GM10266 (cell line): ENCODE data around the gene TAB2.

Source experiments
- DNase-seq: peaks from one replicate; pipeline ENCODE4 v3.0.0; 2012; ENCODE audit errors: extremely low spot score
- TF ChIP-seq, protein P1 (sequence below): IDR thresholded peaks from 2 replicates; pipeline ENCODE4 v1.5.1; 2012; ENCODE audit warnings: mild to moderate bottlenecking, low read depth; ENCODE audit not compliant: control insufficient read depth, insufficient read depth; ENCODE audit errors: missing control alignments

The TAB2 gene

DNA sequence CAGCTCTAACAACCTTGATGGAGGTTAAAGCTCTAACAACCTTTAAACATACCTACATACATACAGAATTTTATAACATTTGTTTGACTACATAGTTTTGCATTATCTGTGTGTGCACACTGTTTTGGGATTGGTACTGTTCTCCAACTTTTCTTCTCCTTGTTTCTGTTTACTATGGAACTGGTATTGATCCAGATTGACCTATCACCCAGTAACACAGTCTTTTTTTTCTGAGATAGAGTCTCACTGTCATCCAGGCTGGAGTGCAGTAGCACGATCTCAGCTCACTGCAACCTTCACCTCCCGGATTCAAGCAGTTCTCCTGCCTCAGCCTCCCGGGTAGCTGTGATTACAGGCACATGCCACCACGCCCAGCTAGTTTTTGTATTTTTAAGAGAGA, 65.9 kb downstream of the TAB2 start:
- TF ChIP-seq, protein P1, sequence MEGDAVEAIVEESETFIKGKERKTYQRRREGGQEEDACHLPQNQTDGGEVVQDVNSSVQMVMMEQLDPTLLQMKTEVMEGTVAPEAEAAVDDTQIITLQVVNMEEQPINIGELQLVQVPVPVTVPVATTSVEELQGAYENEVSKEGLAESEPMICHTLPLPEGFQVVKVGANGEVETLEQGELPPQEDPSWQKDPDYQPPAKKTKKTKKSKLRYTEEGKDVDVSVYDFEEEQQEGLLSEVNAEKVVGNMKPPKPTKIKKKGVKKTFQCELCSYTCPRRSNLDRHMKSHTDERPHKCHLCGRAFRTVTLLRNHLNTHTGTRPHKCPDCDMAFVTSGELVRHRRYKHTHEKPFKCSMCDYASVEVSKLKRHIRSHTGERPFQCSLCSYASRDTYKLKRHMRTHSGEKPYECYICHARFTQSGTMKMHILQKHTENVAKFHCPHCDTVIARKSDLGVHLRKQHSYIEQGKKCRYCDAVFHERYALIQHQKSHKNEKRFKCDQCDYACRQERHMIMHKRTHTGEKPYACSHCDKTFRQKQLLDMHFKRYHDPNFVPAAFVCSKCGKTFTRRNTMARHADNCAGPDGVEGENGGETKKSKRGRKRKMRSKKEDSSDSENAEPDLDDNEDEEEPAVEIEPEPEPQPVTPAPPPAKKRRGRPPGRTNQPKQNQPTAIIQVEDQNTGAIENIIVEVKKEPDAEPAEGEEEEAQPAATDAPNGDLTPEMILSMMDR, result no peak
- no peak for DNase-seq

DNA sequence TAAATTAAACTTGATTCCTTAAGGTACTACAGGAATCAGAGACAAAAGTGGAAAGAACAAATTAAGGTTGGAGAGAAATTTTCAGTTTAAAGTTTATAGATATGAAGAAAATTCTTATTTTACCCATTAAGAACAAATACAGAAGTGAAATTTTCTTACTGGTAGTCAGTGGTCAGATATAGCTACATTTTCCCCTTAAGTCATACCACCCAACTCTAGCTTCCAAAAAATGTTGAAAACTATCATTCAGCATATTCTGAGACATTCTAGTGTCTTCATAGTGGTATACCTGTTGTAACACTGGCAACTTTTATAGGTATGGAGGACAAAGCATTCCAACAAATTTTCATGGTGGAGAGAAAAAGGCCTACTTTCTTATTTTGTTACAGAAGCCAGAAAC, 67.0 kb downstream of the TAB2 start:
- no peak for DNase-seq
- TF ChIP-seq, protein P1, result no peak

DNA sequence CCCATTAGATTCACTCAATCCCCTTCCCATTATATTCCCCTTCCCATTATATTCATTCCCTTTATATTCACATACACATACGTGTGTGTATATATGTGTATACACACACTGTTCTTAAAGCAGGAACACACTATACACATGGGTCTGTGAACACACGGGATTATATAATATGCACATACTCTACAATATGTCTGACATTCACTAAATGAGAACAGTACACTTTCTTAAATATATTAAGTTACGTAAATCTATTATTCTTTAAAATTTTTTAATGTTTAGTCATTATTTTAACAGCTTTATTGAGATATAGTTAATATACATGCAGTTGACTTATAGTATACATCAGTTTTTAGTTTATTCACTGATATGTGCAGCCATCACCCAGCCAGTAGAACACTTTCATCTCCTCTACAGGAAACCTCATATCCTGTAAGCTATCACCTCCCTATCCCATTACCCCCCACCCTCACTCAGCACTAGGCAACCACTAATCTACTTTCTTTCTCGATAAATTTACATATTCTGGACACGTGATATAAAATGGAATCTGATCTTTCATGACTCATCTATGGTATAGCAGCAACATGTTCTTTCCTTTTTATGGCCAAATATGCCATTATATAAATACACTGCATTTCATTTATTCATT, 68.6 kb downstream of the TAB2 start:
- DNase-seq, result no peak
- TF ChIP-seq, protein P1, result no peak

DNA sequence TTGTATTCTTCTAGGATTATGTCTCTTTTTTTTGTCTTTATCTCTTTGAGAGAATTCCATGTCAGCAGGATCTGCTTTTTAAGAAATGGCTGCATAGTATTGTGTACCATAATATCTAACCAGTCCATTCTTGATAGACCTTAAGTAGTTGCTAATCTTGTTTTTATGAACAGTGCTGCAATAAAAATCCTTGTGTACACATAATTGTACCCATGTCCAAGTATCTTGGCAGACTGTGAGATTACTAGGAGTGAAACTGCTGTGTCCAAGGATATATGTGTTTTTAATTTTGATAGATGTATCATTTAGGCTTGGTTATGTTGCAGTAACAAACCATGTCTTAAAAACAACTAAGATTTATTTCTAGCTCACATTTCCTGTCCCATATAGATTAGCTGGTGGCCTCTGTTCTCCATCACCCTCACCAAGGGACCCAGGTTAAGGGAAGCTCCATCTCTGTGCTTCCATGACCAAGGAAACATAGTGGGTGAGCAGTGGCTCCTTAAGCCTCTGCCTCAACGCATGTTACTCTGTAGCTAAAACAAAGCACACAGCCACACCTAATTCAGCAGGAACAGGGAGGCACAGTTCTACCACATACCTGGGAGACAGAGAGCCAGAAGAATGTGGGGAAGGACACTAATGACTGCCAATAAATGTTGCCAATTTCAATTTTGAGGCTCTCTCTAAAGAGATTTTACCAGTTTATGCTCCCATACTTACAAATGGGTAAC, 70.4 kb downstream of the TAB2 start:
- TF ChIP-seq, protein P1, result no peak
- DNase-seq, result no peak

DNA sequence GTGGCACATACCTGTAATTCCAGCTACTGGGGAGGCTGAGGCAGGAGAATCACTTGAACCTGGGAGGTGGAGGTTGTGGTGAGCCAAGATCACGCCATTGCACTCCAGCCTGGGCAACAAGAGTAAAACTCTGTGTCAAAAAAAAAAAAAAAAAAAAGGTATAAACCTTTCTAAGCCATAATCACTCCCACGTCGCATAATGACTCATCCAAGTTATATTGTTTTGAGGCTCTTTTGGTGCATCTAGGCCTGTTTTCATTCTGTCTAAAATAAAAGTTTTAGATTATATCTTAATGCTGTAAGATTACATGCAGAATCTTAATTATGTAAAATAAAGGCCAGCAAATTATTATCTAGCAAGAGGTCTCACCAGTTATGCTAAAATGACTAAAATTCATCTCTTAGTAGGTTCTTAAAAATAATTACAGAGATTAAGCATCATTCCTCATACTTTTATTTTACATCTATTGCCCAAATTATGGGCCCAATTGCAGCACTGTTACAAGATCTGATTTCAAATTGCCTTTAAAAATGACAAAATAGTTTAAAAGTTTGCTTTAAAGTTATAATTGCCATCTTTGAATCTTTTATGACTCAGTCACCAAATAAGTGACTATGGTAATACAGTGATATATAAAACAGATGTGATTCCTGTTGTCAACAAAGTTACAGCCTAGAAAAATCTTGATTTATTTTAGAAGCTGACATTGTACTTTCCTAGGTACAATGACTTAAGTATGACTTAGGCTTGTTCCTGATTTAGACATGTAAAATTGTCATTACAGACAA, 72.2 kb downstream of the TAB2 start:
- no peak for DNase-seq
- TF ChIP-seq, protein P1, result no peak

DNA sequence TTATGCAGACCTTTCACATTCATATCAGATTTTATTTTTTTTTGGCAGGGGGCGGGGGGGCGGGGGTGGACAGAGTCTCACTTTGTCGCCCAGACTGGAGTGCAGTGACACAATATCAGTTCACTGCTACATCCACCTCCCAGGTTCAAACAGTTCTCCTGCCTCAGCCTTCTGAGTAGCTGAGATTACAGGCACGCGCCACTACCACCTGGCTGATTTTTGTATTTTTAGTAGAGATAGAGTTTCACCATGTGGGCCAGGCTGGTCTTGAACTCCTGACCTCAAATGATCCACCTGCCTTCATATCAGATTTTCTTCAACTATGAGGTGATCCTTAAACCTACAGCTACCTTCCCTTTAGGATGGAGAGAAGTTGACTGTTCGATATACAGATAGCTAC, 74.6 kb downstream of the TAB2 start:
- no peak for DNase-seq
- TF ChIP-seq, protein P1, result no peak
